GM18517 (cell line): ENCODE measurements around the gene ITPR2.
"Not testable (repeated sequence)": the region's sequence is repeated elsewhere in the genome, so short reads cannot be mapped to it uniquely, and the experiment has no call there.

Source experiments
- ATAC-seq: cut with Tn5 transposase; IDR thresholded peaks from one replicate; pipeline ENCODE4 v1.9.1; 2021; ENCODE audit warnings: mild to moderate bottlenecking, moderate library complexity; ENCODE audit not compliant: unreplicated experiment

ITPR2 gene

GRCh38 chr12:26832822-26833742, at the start of gene ITPR2:
Gene ITPR2, minus strand, starts transcription at chr12:26833194. Its CDS starts 413 bp downstream, at chr12:26832781.
- peak; percentile 68 for ATAC-seq

GRCh38 chr12:26880625-26881024, 47.6 kb upstream of the ITPR2 start:
- ATAC-seq, result no peak

GRCh38 chr12:26878661-26879119, 45.7 kb upstream of the ITPR2 start:
- ATAC-seq, result peak; percentile 82

- ATAC-seq, result peak; percentile 69
Measured at GRCh38 chr12:26874501-26875296, 41.7 kb upstream of the ITPR2 start.

GRCh38 chr12:26872625-26873024, 39.6 kb upstream of the ITPR2 start:
- no peak for ATAC-seq

GRCh38 chr12:26871985-26872384, 39.0 kb upstream of the ITPR2 start:
- no peak for ATAC-seq

- no peak for ATAC-seq
Measured at GRCh38 chr12:26870491-26871419, 37.8 kb upstream of the ITPR2 start.

- no peak for ATAC-seq
Measured at GRCh38 chr12:26869908-26870459, 37.0 kb upstream of the ITPR2 start.

- ATAC-seq, result no peak
Measured at GRCh38 chr12:26869104-26869494, 36.1 kb upstream of the ITPR2 start.

GRCh38 chr12:26868447-26869103, 35.6 kb upstream of the ITPR2 start:
- ATAC-seq, result no peak

GRCh38 chr12:26867080-26867479, 34.1 kb upstream of the ITPR2 start:
- ATAC-seq, result peak; percentile 91

GRCh38 chr12:26863515-26863914, 30.5 kb upstream of the ITPR2 start:
- ATAC-seq, result no peak

- ATAC-seq, result not testable (repeated sequence)
Measured at GRCh38 chr12:26862787-26863186, 29.8 kb upstream of the ITPR2 start.

GRCh38 chr12:26861690-26862089, 28.7 kb upstream of the ITPR2 start:
- ATAC-seq, result no peak

- ATAC-seq, result no peak
Measured at GRCh38 chr12:26857465-26858176, 24.6 kb upstream of the ITPR2 start.

GRCh38 chr12:26855337-26855736, 22.3 kb upstream of the ITPR2 start:
- ATAC-seq, result no peak

- ATAC-seq, result peak; percentile 28
Measured at GRCh38 chr12:26854031-26854390, 21.0 kb upstream of the ITPR2 start.

GRCh38 chr12:26853303-26854030, 20.5 kb upstream of the ITPR2 start:
- ATAC-seq, result peak; percentile 66
